Progenitor cell of endocrine pancreas (in vitro differentiated cells): ENCODE results near the gene FOXP1. TPM values are rescaled to one million over a fixed set of nuclear protein-coding genes. Genes with fewer than 3 reads are reported as not detected.

ENCODE experiments used
- DNase-seq: peaks from one replicate; pipeline ENCODE4 v3.0.0; 2021; ENCODE audit warnings: low spot score; ENCODE audit not compliant: unreplicated experiment
- H3K27ac Mint-ChIP-seq: 2 replicates; pipeline ENCODE4 v1.8.0; 2021; ENCODE audit warnings: mild to moderate bottlenecking, moderate library complexity, mixed read lengths
- H3K27me3 Mint-ChIP-seq: 2 replicates; pipeline ENCODE4 v1.8.0; 2021; ENCODE audit warnings: mixed read lengths
- H3K36me3 Mint-ChIP-seq: 2 replicates; pipeline ENCODE4 v1.8.0; 2022; ENCODE audit warnings: mixed read lengths; ENCODE audit not compliant: insufficient read depth
- H3K4me1 Mint-ChIP-seq: 2 replicates; pipeline ENCODE4 v1.8.0; 2021; ENCODE audit warnings: low read depth, mixed read lengths
- H3K4me3 Mint-ChIP-seq: 2 replicates; pipeline ENCODE4 v1.8.0; 2021; ENCODE audit warnings: low read depth, mild to moderate bottlenecking, moderate library complexity, mixed read lengths
- H3K9me3 Mint-ChIP-seq: 2 replicates; pipeline ENCODE4 v1.8.0; 2021; ENCODE audit warnings: low read depth, mixed read lengths
- CTCF ChIP-seq: fragments of 200-600 bp; sonication (generic); IDR thresholded peaks from one replicate; pipeline ENCODE4 v1.5.0; 2021; ENCODE audit warnings: antibody characterized with exemption, mild to moderate bottlenecking; ENCODE audit not compliant: unreplicated experiment
- total RNA-seq: library from RNA; stranded (reverse); gene quantifications from 2 replicates; pipeline ENCODE4 v1.2.1, GENCODE V29; 2021

Gene FOXP1
- total RNA-seq, 1 donor from 2014 or later: 242 TPM

GRCh38 chr3:71611099-71611498 is 27.6 kb upstream of the FOXP1 start:
- Mint-ChIP-seq H3K36me3 (peaks cover 5% of the 10 kb centered on the region), H3K9me3 (peaks cover 8% of the 10 kb centered on the region), H3K27me3 (no peaks in the 10 kb centered on the region), H3K4me3 (no peak overlapping the region), H3K4me1 (no peaks in the 10 kb centered on the region), H3K27ac (no peak overlapping the region)
- DNase-seq: no peak
- TF ChIP-seq CTCF: no peak

- Mint-ChIP-seq H3K9me3 (peaks cover 8% of the 10 kb centered on the region), H3K4me3 (no peak overlapping the region), H3K36me3 (peaks cover 6% of the 10 kb centered on the region), H3K27ac (no peak overlapping the region), H3K27me3 (no peaks in the 10 kb centered on the region), H3K4me1 (no peaks in the 10 kb centered on the region)
- no peak for DNase-seq
- no peak for TF ChIP-seq CTCF
These were observed 23.8 kb upstream of the FOXP1 start for GRCh38 chr3:71607364-71607763.

GRCh38 chr3:71606582-71606981 is 23.1 kb upstream of the FOXP1 start:
- Mint-ChIP-seq H3K4me1 (no peaks in the 10 kb centered on the region), H3K27ac (no peak overlapping the region), H3K27me3 (peaks cover 3% of the 10 kb centered on the region), H3K4me3 (no peak overlapping the region), H3K36me3 (peaks cover 6% of the 10 kb centered on the region), H3K9me3 (peaks cover 11% of the 10 kb centered on the region)
- DNase-seq: no peak
- no peak for TF ChIP-seq CTCF

- Mint-ChIP-seq H3K9me3 (peaks cover 11% of the 10 kb centered on the region), H3K4me3 (no peak overlapping the region), H3K4me1 (no peaks in the 10 kb centered on the region), H3K27ac (no peak overlapping the region), H3K36me3 (peaks cover 6% of the 10 kb centered on the region), H3K27me3 (peaks cover 3% of the 10 kb centered on the region)
- no peak for DNase-seq
- no peak for TF ChIP-seq CTCF
These were observed 18.7 kb upstream of the FOXP1 start for GRCh38 chr3:71602256-71602655.

GRCh38 chr3:71601811-71602210 is 18.3 kb upstream of the FOXP1 start:
- Mint-ChIP-seq H3K4me3 (no peak overlapping the region), H3K9me3 (peaks cover 10% of the 10 kb centered on the region), H3K27me3 (peaks cover 3% of the 10 kb centered on the region), H3K4me1 (no peaks in the 10 kb centered on the region), H3K27ac (no peak overlapping the region), H3K36me3 (peaks cover 6% of the 10 kb centered on the region)
- no peak for DNase-seq
- TF ChIP-seq CTCF: no peak
